OCI-LY3 (cell line): ENCODE results near the gene MAP3K12.

ENCODE experiments used
- CTCF ChIP-seq: fragments of 200-600, 300-600 bp; sonication (generic); IDR thresholded peaks from 2 replicates; pipeline ENCODE4 v1.5.1; 2014; ENCODE audit warnings: antibody characterized with exemption, low read length, low read depth
- EZH2phosphoT487 ChIP-seq: fragments of 200-600 bp; shearing (Covaris generic); IDR thresholded peaks from 2 replicates; pipeline ENCODE4 v1.6.1; 2018; ENCODE audit warnings: antibody characterized with exemption, mixed run types, low read depth

GRCh38 chr12:53461591-53461990 lies 37.7 kb downstream of the MAP3K12 start:
- no peak for TF ChIP-seq CTCF
- no peak for TF ChIP-seq EZH2phosphoT487
